ENCODE data around the gene TMEM9. TPM values are rescaled to one million over a fixed set of nuclear protein-coding genes. Genes with fewer than 3 reads are reported as not detected.

Gene TMEM9
- total and polyA plus RNA-seq, 4 donors: 30.5 to 59.5 (median 49.0) TPM

DNA sequence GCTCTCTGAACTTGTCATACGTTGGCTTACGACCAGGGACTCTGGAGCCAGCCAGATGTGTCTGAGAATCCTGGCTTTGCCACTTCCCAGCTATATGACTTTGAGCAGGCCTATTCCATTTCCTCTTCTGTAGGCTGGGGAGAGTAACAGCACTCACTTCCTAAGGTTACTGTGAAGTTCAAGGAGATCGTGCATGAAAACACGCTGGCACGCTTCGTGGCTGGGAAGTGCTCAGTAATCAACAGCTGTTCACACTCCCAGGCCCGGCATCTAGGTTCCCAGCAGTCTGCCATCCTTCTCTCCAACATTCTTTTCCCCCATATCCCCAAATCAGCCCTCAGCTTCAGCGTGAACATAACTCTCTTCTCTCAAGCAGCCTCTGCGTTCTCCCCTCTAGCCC is 29.3 kb downstream of the TMEM9 start (continued):
- TF ChIP-seq, protein P1, sequence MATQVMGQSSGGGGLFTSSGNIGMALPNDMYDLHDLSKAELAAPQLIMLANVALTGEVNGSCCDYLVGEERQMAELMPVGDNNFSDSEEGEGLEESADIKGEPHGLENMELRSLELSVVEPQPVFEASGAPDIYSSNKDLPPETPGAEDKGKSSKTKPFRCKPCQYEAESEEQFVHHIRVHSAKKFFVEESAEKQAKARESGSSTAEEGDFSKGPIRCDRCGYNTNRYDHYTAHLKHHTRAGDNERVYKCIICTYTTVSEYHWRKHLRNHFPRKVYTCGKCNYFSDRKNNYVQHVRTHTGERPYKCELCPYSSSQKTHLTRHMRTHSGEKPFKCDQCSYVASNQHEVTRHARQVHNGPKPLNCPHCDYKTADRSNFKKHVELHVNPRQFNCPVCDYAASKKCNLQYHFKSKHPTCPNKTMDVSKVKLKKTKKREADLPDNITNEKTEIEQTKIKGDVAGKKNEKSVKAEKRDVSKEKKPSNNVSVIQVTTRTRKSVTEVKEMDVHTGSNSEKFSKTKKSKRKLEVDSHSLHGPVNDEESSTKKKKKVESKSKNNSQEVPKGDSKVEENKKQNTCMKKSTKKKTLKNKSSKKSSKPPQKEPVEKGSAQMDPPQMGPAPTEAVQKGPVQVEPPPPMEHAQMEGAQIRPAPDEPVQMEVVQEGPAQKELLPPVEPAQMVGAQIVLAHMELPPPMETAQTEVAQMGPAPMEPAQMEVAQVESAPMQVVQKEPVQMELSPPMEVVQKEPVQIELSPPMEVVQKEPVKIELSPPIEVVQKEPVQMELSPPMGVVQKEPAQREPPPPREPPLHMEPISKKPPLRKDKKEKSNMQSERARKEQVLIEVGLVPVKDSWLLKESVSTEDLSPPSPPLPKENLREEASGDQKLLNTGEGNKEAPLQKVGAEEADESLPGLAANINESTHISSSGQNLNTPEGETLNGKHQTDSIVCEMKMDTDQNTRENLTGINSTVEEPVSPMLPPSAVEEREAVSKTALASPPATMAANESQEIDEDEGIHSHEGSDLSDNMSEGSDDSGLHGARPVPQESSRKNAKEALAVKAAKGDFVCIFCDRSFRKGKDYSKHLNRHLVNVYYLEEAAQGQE (IDR thresholded peaks at IDR 0.05): no peak
- TF ChIP-seq EGR1 (IDR thresholded peaks at IDR 0.05; ENCODE audit: low read depth in 2 of 2) (no peak), TAF1 (conservative IDR thresholded peaks at IDR 0.05) (no peak), YY1 (IDR thresholded peaks at IDR 0.05) (no peak), FOXA1 (IDR thresholded peaks at IDR 0.05) (no peak), FOXA2 (IDR thresholded peaks at IDR 0.05) (no peak), HNF4G (IDR thresholded peaks at IDR 0.05) (no peak)
- TF ChIP-seq, protein P2, sequence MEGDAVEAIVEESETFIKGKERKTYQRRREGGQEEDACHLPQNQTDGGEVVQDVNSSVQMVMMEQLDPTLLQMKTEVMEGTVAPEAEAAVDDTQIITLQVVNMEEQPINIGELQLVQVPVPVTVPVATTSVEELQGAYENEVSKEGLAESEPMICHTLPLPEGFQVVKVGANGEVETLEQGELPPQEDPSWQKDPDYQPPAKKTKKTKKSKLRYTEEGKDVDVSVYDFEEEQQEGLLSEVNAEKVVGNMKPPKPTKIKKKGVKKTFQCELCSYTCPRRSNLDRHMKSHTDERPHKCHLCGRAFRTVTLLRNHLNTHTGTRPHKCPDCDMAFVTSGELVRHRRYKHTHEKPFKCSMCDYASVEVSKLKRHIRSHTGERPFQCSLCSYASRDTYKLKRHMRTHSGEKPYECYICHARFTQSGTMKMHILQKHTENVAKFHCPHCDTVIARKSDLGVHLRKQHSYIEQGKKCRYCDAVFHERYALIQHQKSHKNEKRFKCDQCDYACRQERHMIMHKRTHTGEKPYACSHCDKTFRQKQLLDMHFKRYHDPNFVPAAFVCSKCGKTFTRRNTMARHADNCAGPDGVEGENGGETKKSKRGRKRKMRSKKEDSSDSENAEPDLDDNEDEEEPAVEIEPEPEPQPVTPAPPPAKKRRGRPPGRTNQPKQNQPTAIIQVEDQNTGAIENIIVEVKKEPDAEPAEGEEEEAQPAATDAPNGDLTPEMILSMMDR (IDR thresholded peaks at IDR 0.05; ENCODE audit: low read depth, low read length, missing input control): no peak

GRCh38 chr1:201123866-201124265 is 30.4 kb downstream of the TMEM9 start:
- Histone ChIP-seq H3K27me3 (ENCODE audit: control insufficient read depth in 4 of 4, insufficient read depth in 4 of 4, low read length in 3 of 4) (no peaks in the 10 kb centered on the region), H3K36me3 (ENCODE audit: control insufficient read depth in 4 of 4, insufficient read depth in 3 of 4, low read depth in 1 of 4, low read length in 3 of 4) (no peaks in the 10 kb centered on the region), H3K4me1 (ENCODE audit: control insufficient read depth in 4 of 4, insufficient read depth in 4 of 4, low read length in 3 of 4) (no peaks in the 10 kb centered on the region), H3K9me3 (ENCODE audit: control insufficient read depth in 4 of 4, low read length in 3 of 4) (no peaks in the 10 kb centered on the region), H3K27ac (ENCODE audit: low read depth in 1 of 2, low read length in 2 of 2) (no peak overlapping the region), H3K9ac (ENCODE audit: low read depth in 1 of 2, low read length in 2 of 2) (no peak overlapping the region), H3K4me3 (ENCODE audit: low read depth in 1 of 3, low read length in 3 of 3) (no peak overlapping the region)
- no peak for DNase-seq (ENCODE audit: low spot score)
- WGBS: 98% methylated on average over 1 of the region's 1 CpG
- no peak for TF ChIP-seq RAD21 (IDR thresholded peaks at IDR 0.05)
- TF ChIP-seq, protein P1 (IDR thresholded peaks at IDR 0.05): no peak
- no peak for TF ChIP-seq HNF4G (IDR thresholded peaks at IDR 0.05)
- TF ChIP-seq ZBTB33 (IDR thresholded peaks at IDR 0.05): no peak
- no peak for TF ChIP-seq TAF1 (conservative IDR thresholded peaks at IDR 0.05)
- TF ChIP-seq MAX (IDR thresholded peaks at IDR 0.05): no peak
- TF ChIP-seq, protein P2 (IDR thresholded peaks at IDR 0.05; ENCODE audit: low read depth, low read length, missing input control): no peak
- TF ChIP-seq HNF4A (conservative IDR thresholded peaks at IDR 0.05): no peak
- TF ChIP-seq FOXA1 (IDR thresholded peaks at IDR 0.05): no peak
- no peak for TF ChIP-seq NR2F2 (IDR thresholded peaks at IDR 0.05)
- no peak for TF ChIP-seq FOXA2 (IDR thresholded peaks at IDR 0.05)
- TF ChIP-seq GABPA (IDR thresholded peaks at IDR 0.05 in 1 of 2, conservative IDR thresholded peaks at IDR 0.05 in 1 of 2): no peak
- TF ChIP-seq JUND (IDR thresholded peaks at IDR 0.05): no peak
- TF ChIP-seq EGR1 (IDR thresholded peaks at IDR 0.05; ENCODE audit: low read depth in 2 of 2): no peak
- TF ChIP-seq YY1 (IDR thresholded peaks at IDR 0.05): no peak
- no peak for TF ChIP-seq ATF3 (IDR thresholded peaks at IDR 0.05)
- TF ChIP-seq SP1 (IDR thresholded peaks at IDR 0.05): no peak
- no peak for TF ChIP-seq RXRA (IDR thresholded peaks at IDR 0.05)

All from liver (tissue), 9 donors.